Glomerular visceral epithelial cell (primary cell): ENCODE data around the gene MPO.
A peak's percentile ranks its signal among the peaks of the same experiment; 100 is the strongest.

Experiments used
- DNase-seq: peaks from one replicate; pipeline ENCODE4 v3.0.0-alpha.2; 2016; ENCODE audit errors: extremely low spot score

The MPO gene

GRCh38 chr17:58306131-58306951 lies 25.6 kb upstream of the MPO start:
- no peak for DNase-seq

GRCh38 chr17:58305626-58306025 lies 24.9 kb upstream of the MPO start:
- DNase-seq = no peak

DNA sequence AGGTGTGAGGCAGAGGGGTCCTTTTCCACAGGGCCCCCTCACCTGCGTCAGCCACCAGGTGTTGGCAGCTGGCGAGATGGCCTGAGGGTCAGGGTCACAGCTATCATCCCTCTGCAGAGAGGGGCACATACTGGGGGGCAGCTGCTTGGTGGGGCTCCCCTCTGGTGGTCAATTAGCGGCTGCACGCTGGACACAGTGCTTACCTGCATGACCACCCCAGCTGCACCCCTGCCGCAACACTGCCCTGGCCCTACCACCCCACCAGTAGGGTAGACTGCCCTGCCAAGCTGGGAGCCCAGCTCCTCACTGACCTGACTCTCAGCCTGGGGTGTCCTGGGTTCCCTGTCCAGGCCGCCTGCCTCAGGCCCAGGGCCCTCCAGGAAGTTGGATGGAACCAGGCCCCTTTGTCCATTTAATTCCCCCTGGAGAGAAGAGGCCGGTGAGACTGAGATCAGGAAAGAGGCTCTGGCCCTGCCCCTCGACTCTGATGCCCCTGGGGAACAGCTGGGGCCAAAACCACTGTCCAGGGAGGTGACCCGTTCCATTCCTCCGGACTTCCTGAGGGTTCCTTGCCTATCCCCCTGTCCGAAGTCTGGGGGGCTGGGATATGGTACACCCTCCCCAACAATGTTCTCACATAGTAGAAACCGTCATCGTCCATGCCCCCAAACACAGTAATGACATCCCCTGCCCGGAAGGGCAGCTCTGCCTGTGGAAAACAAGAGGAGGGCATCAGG lies 24.2 kb upstream of the MPO start:
- no peak for DNase-seq

- peak; percentile 57 for DNase-seq
These were observed 23.4 kb upstream of the MPO start for GRCh38 chr17:58303971-58304749.

DNA sequence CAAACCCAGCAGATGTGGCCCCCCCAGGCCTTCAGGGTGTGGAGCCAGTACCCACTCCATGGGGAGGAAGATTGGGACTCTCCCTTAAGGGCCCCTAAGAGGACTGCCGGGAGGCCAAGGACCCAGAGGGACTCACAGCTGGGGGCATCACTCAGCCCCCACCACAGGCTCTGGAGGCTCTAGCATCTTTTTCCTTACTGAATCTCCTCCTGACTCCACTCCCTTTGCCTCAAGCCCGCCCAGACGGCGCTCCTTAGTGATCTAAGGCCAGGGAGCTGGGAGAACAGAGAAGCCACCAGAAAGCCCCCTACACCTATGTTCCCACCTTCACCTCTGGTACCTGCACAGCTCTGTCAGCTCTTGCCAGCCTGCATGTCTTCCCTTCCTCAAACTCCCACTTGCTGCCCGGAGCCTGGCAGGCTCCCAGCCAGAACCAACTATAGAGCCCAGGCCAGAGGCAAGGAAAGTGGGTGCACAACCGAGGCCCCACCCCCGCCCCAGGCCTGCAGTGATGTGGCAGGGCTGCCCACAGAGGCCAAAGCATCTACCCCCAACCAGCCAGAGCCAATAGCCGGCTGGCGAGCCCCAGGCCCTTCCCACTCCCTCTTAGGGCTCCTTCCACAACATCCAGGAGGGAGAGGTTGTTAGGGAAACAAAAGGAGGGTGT lies 22.3 kb upstream of the MPO start:
- DNase-seq = no peak

GRCh38 chr17:58302171-58302918 lies 21.6 kb upstream of the MPO start:
- DNase-seq = no peak

DNA sequence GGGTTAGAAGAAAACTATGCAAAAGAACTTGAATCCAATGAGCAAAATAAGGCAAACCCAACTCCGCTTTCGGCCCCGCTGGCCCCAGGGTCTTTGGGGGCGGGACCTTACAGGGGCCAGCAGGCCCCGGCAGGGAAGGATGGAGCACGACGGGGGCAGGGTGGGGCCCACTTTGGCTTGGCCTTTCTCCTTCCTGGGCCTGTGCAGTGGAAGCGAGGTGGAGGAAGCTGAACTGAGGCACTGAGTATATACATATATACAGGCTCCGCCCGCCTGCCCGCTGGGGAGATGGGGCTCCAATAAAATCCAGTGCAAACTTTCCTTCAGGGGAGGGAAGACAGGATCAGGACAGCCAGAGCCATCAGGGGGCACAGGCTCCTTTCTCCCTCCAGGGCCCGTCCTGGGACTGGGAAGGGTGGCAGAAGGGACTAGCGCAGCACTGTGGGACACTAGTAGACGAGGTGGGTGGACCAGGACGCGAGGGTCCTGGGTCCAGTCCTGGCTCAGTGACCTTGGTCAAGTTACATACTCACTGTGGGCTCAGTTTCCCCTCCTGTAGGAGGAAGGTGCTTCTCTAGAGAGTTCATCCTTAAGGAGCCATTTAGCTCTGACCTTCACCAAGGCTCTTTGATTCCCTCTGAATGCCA lies 20.9 kb upstream of the MPO start:
- DNase-seq = no peak

- no peak for DNase-seq
These were observed 19.6 kb upstream of the MPO start for GRCh38 chr17:58300336-58300735.

DNA sequence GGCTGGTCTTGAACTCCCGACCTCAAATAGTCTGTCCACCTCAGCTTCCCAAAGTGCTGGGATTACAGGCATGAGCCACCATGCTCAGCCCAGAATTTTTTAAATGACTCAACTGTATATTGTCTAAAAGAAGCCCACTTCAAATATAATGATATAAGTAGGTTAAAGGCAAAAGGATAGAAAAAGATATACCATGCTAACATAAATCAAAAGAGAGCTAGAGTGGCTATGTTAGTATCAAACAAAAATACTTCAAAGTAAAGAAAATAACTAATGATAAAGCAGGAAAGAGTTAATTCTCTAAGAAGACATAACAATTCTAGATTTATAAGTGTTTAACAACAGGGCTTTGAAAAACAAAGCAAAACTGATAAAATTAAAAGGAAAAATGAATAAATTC lies 13.3 kb upstream of the MPO start:
- no peak for DNase-seq

- no peak for DNase-seq
These were observed 10.5 kb upstream of the MPO start for GRCh38 chr17:58291246-58291645.

- DNase-seq = peak; percentile 9
These were observed 9.1 kb upstream of the MPO start for GRCh38 chr17:58289869-58290268.

- DNase-seq = no peak
These were observed 4.7 kb upstream of the MPO start for GRCh38 chr17:58285422-58285810.

DNA sequence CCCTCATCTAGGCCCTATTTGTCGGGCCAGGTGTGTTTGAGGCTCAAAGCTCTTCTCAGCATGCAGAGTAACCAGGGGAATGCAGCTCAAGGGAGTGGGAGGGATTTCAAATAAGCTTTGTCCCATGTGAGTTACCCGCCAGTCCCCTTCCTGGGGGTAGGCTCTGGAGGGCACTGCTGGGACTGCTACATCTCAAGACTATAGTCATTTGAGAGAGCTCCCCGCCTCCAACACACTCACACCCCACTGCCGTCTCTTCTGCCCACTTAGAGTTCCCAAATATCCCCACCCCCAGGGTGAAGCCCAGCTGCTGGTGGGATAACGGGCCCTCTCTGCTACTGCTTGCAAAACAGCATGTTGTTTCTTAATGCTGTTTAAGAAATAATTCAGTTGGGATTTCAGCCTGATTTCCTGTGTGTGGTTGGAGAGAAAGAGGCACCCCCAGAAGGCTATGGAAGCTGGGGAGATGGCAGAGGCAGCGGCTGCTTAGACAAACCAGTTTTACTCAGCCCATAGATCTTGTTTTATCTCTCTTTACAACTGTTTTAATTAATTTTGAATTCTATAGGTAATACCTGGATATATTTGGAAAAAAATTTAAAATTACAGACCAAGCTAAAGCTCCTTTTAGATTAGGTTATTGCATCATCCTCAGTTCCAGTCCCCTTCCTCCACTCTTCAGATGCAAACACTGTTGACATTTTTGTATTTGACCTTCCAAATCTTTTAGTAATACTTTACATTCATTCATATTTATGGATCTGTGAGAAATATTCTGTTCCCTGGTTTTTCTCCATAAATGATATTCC lies 4.1 kb upstream of the MPO start:
- DNase-seq = no peak

DNA sequence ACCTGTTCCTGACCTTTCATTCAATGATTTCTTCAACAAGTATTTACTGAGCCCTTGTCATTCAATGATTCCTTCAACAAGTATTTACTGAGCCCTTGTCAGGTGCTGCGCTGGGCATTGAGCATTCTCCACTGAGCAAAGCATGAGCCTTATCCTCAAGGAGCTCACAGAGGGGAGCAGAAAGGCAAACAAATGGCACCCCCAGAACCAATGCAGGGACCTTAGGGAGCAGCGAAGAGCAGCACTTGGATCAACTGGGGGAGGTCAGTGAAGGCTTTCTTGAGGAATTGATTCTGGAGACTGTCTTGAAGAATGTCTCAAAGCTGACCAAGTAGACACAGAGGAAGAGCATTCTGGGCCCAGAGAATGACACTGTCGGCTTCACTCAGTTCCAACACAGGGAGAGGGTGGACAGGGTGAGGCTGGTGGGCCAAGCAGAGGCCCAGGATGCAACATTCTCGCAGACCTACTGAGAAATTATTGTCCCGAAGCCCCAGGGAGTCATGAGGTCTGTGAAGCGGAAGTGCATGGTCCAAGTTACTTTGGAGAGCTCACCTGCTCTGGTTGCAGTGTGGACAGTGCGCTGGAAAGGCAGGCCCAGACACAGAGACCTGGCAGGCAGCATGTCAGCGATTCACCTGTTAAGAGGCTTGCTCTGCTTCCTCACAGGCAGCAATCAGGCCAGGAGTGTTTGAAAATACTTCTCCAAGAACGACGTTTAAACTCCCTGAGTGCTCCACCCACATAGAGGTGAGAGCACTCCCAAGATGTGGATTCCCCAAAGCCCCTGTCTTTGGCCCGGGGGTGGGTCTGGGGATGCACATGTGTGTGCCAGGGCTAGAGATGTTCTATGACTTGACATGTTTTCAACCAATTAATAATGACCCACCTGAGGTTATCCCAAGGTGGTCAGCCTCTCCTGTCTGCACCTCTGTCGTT lies 3.2 kb upstream of the MPO start:
- no peak for DNase-seq

GRCh38 chr17:58282442-58282841 lies 1.7 kb upstream of the MPO start:
- DNase-seq = no peak

GRCh38 chr17:58281511-58282011 lies 826 bp upstream of the MPO start:
- no peak for DNase-seq

GRCh38 chr17:58279736-58280479 lies 827 bp downstream of the MPO start:
- DNase-seq = no peak
